22Rv1 (cell line): ENCODE results near the gene MAPT.

Source experiments
- H3K27ac ChIP-seq: fragments of 450-650 bp; 2 replicates; pipeline ENCODE4 v1.5.1; 2017
- ZFX ChIP-seq: fragments of 450-650 bp; IDR thresholded peaks from 2 replicates; pipeline ENCODE4 v1.6.1; 2017; ENCODE audit warnings: antibody characterized with exemption, borderline replicate concordance
- TF ChIP-seq, protein P1 (sequence below): fragments of 450-650 bp; IDR thresholded peaks from 2 replicates; pipeline ENCODE4 v1.5.1; 2017; ENCODE audit warnings: mild to moderate bottlenecking

MAPT gene

GRCh38 chr17:45889579-45889978 lies 4.8 kb upstream of the MAPT start:
- no peak overlapping the region for H3K27ac ChIP-seq
- no peak for TF ChIP-seq ZFX
- TF ChIP-seq, protein P1, sequence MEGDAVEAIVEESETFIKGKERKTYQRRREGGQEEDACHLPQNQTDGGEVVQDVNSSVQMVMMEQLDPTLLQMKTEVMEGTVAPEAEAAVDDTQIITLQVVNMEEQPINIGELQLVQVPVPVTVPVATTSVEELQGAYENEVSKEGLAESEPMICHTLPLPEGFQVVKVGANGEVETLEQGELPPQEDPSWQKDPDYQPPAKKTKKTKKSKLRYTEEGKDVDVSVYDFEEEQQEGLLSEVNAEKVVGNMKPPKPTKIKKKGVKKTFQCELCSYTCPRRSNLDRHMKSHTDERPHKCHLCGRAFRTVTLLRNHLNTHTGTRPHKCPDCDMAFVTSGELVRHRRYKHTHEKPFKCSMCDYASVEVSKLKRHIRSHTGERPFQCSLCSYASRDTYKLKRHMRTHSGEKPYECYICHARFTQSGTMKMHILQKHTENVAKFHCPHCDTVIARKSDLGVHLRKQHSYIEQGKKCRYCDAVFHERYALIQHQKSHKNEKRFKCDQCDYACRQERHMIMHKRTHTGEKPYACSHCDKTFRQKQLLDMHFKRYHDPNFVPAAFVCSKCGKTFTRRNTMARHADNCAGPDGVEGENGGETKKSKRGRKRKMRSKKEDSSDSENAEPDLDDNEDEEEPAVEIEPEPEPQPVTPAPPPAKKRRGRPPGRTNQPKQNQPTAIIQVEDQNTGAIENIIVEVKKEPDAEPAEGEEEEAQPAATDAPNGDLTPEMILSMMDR = peak; percentile 48

DNA sequence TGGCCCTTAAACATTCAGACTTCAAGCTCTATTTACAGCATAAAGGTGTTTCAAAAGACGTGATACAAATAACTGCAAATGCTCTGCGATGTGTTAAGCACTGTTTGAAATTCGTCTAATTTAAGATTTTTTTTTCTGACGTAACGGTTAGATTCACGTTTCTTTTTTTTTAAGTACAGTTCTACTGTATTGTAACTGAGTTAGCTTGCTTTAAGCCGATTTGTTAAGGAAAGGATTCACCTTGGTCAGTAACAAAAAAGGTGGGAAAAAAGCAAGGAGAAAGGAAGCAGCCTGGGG lies 681 bp upstream of the MAPT start:
- H3K27ac ChIP-seq = peak overlapping the region; percentile 46; the same call in 1 of the 2 replicates
- no peak for TF ChIP-seq ZFX
- TF ChIP-seq, protein P1 = no peak

DNA sequence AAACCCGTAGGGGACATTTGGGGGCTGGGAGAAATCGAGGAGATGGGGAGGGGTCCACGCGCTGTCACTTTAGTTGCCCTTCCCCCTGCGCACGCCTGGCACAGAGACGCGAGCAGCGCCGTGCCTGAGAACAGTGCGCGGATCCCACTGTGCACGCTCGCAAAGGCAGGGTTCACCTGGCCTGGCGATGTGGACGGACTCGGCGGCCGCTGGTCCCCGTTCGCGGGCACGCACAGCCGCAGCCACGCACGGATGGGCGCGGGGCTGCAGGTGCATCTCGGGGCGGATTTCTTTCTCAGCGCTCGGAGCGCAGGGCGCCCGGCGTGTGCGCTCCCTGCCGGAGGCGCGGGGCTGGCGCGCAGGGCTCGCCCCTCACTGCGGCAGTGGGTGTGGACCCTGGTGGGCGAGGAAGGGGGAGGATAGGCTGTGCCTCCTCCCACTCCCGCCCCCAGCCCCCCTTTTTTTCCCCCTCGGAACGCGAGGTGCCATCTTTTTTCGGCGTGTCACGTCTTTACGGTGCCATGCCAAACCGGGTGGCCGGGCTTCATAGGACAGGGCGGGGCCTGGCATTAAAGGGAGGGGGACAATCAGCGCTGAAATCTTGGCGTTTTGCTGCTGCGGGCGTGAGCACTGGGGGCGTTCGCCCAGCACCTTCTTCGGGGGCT lies 1.1 kb downstream of the MAPT start:
- no peak for TF ChIP-seq ZFX
- TF ChIP-seq, protein P1 = peak; percentile 31; the same call in 1 of the 2 replicates
- H3K27ac ChIP-seq = no peak overlapping the region

DNA sequence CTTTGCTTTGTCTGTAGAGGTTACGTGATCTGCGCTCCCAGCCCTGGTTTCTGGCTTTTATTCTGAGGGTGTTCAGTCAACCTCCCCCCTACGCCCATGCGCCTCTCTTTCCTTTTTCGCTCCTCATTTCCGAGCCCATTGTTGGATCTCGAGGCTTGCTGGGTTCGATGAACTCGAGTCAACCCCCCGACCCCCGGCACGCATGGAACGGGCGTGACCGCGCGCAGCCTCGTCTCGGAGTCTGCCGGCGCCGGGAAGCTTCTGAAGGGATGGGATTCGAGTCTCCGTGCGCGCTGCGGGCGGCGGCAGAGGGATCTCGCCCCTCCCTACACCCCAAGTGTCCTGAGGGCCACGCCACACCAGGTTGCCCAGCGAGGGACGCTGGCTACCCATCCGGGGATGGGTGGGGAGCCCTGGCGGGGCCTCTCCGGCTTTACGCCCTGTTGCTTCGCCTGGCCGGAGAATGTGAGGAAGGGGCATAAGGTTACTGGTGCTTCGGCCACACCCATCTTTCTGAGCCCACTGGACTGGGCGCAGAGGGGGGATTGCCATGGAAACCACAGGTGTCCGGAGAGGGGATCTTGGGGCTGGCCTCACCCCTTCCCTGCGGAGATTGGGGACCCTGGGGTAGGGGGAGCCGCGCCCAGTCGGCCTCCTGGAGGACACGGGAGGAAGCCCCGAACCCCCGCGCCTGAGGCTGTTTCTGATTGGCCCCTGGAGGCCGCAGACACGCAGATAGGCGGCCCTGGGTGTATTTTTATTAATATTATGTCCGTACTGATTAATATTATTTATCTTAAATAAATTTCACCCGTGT lies 1.8 kb downstream of the MAPT start:
- no peak overlapping the region for H3K27ac ChIP-seq
- no peak for TF ChIP-seq ZFX
- TF ChIP-seq, protein P1 = no peak

GRCh38 chr17:45896803-45897693 lies 2.7 kb downstream of the MAPT start:
- TF ChIP-seq, protein P1 = no peak
- TF ChIP-seq ZFX = no peak
- no peak overlapping the region for H3K27ac ChIP-seq

GRCh38 chr17:45900136-45900535 lies 5.8 kb downstream of the MAPT start:
- no peak overlapping the region for H3K27ac ChIP-seq
- TF ChIP-seq ZFX = no peak
- TF ChIP-seq, protein P1 = no peak
